HepG2 (cell line): ENCODE data around the gene TBL3. TPM values are rescaled to one million over a fixed set of nuclear protein-coding genes. Genes with fewer than 3 reads are reported as not detected.
A peak's percentile ranks its signal among the peaks of the same experiment; 100 is the strongest.

Experiments
- FLYWCH1 ChIP-seq: sonication (generic); formaldehyde crosslinking; IDR thresholded peaks from 2 replicates; pipeline ENCODE4 v1.8.1; 2023; ENCODE audit warnings: mild to moderate bottlenecking, missing genetic modification reagents
- GATAD1 ChIP-seq: IDR thresholded peaks from 2 replicates; pipeline ENCODE4 v1.6.1; 2016; ENCODE audit warnings: missing genetic modification reagents, missing compliant biosample characterization
- KDM6A ChIP-seq: IDR thresholded peaks from 2 replicates; pipeline ENCODE4 v1.6.1; 2016; ENCODE audit warnings: low read depth
- KLF15 ChIP-seq: sonication (generic); formaldehyde crosslinking; IDR thresholded peaks from 2 replicates; pipeline ENCODE4 v1.8.1; 2023; ENCODE audit warnings: borderline replicate concordance, mild to moderate bottlenecking, inconsistent platforms, missing genetic modification reagents, mixed read lengths
- MAFG ChIP-seq: sonication (generic); formaldehyde crosslinking; IDR thresholded peaks from 2 replicates; pipeline ENCODE4 v1.5.1; 2020; ENCODE audit warnings: mild to moderate bottlenecking, missing genetic modification reagents
- NAIF1 ChIP-seq: sonication (generic); formaldehyde crosslinking; IDR thresholded peaks from 2 replicates; pipeline ENCODE4 v1.5.0; 2020; ENCODE audit warnings: mild to moderate bottlenecking, missing genetic modification reagents, borderline replicate concordance
- PHF5A ChIP-seq: IDR thresholded peaks from one replicate; pipeline ENCODE4 v1.6.1; 2018; ENCODE audit warnings: low read depth, missing genetic modification reagents; ENCODE audit not compliant: unreplicated experiment
- SAFB2 ChIP-seq: sonication (generic); formaldehyde crosslinking; IDR thresholded peaks from 2 replicates; pipeline ENCODE4 v1.5.1; 2020; ENCODE audit warnings: missing genetic modification reagents, low read depth, mild to moderate bottlenecking, borderline replicate concordance
- U2AF1 ChIP-seq: fragments of 200-400 bp; formaldehyde crosslinking; optimal IDR thresholded peaks from 2 replicates; pipeline ENCODE3; 2017; ENCODE audit warnings: mild to moderate bottlenecking, low read depth, low read length
- YEATS4 ChIP-seq: sonication (generic); formaldehyde crosslinking; IDR thresholded peaks from 2 replicates; pipeline ENCODE4 v1.4.0; 2020; ENCODE audit warnings: missing genetic modification reagents, borderline replicate concordance
- ZNF230 ChIP-seq: sonication (generic); formaldehyde crosslinking; IDR thresholded peaks from 2 replicates; pipeline ENCODE4 v1.4.0; 2020; ENCODE audit warnings: mild to moderate bottlenecking, missing genetic modification reagents
- ZNF572 ChIP-seq: sonication (generic); formaldehyde crosslinking; IDR thresholded peaks from 2 replicates; pipeline ENCODE4 v1.5.1; 2020; ENCODE audit warnings: mild to moderate bottlenecking, missing genetic modification reagents
- ZNF616 ChIP-seq: sonication (generic); formaldehyde crosslinking; IDR thresholded peaks from 2 replicates; pipeline ENCODE4 v1.5.0; 2020; ENCODE audit warnings: low read depth, mild to moderate bottlenecking, missing genetic modification reagents
- ZNF891 ChIP-seq: sonication (generic); formaldehyde crosslinking; IDR thresholded peaks from 2 replicates; pipeline ENCODE4 v1.5.0; 2020; ENCODE audit warnings: mild to moderate bottlenecking, missing genetic modification reagents
- ZSCAN29 ChIP-seq: sonication (generic); formaldehyde crosslinking; conservative IDR thresholded peaks from 2 replicates; pipeline ENCODE4 v1.4.0; 2020; ENCODE audit warnings: mild to moderate bottlenecking, missing genetic modification reagents
- polyA plus RNA-seq, 8 experiments: library from polyadenylated mRNA; depleted of rRNA in 3 of 8; stranded (reverse) in 7 of 8; unstranded in 1 of 8; fragments of >200 nt; fragmentation: Illumina TruSeq in 4 of 8; extraction: Trizol in 4 of 8; gene quantifications; 2 replicates each; pipeline versions ENCODE4 v1.2.1 to v1.2.3, GENCODE V29; 2011 to 2016; ENCODE audit warnings: low read depth in 4 of 8, missing spikeins in 1 of 8, mixed read lengths in 1 of 8; ENCODE audit not compliant: insufficient read depth in 1 of 8
- total RNA-seq, 5 experiments: library from RNA; depleted of rRNA; stranded (reverse); fragments of >200 nt; fragmentation: Illumina TruSeq; extraction: Trizol; gene quantifications; 2 replicates each; pipeline ENCODE4 v1.2.3, GENCODE V29; 2016; ENCODE audit warnings: low read depth in 1 of 5
- TF ChIP-seq, protein P1 (sequence below): sonication (generic); formaldehyde crosslinking; IDR thresholded peaks from 2 replicates; pipeline ENCODE4 v1.4.0; 2020; ENCODE audit warnings: low read depth, missing genetic modification reagents
- TF ChIP-seq, protein P2 (sequence below): sonication (generic); formaldehyde crosslinking; IDR thresholded peaks from 2 replicates; pipeline ENCODE4 v1.4.0; 2020; ENCODE audit warnings: mild to moderate bottlenecking, missing genetic modification reagents
- TF ChIP-seq, protein P3 (sequence below): sonication (generic); formaldehyde crosslinking; IDR thresholded peaks from 2 replicates; pipeline ENCODE4 v1.4.0; 2020; ENCODE audit warnings: missing genetic modification reagents

TBL3 gene
- total and polyA plus RNA-seq, 2 of the 13 experiments (the other 11 are each of a cell fraction or from before 2014, with no cell fraction given), result 16.8 to 38.0 TPM

DNA sequence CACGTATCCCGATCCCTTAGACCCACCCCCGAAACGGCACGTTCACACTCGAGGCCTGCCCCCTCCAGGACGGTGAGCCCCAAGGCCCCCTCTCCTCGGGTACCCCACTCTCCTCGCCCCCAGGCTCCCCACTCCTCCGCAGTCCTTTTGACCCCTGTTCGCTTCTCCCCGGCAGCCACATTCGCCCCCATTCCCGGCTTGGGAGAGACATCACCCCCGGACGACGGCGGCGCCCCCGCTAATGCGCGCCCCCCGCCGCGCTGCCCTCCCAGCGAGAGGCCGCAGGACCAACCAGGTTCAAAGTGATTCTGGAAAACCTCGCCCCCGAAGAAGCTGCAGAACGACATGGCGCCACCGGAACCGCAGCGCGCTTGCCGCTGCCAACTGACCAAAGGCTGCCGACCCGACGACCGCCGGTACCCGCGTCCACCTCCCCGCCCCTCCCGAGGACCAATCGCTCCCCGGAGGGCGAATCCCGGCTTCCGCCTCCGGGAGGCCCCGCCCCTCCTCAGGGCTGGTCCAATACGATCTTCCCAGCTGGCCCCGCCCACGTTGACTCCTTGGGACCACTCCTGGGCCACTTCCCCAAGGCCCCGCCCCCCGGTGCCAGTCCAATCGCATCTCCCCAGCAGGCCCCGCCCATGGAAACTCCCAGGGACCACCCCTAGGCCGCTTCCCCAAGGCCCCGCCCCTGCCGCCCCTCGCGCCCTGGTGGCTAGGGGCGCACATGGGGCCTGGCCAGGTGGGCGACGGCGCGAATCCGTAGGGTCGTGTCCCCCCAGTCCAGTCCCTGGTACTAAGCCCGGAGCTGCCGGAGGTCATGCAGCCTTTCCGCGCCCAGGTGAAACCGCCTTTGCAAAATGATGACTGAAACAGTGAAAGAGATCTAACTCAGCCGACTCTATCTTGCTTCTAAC is 28.8 kb upstream of the TBL3 start, which contains the start of gene MSRB1 (continued):
- TF ChIP-seq, protein P1, sequence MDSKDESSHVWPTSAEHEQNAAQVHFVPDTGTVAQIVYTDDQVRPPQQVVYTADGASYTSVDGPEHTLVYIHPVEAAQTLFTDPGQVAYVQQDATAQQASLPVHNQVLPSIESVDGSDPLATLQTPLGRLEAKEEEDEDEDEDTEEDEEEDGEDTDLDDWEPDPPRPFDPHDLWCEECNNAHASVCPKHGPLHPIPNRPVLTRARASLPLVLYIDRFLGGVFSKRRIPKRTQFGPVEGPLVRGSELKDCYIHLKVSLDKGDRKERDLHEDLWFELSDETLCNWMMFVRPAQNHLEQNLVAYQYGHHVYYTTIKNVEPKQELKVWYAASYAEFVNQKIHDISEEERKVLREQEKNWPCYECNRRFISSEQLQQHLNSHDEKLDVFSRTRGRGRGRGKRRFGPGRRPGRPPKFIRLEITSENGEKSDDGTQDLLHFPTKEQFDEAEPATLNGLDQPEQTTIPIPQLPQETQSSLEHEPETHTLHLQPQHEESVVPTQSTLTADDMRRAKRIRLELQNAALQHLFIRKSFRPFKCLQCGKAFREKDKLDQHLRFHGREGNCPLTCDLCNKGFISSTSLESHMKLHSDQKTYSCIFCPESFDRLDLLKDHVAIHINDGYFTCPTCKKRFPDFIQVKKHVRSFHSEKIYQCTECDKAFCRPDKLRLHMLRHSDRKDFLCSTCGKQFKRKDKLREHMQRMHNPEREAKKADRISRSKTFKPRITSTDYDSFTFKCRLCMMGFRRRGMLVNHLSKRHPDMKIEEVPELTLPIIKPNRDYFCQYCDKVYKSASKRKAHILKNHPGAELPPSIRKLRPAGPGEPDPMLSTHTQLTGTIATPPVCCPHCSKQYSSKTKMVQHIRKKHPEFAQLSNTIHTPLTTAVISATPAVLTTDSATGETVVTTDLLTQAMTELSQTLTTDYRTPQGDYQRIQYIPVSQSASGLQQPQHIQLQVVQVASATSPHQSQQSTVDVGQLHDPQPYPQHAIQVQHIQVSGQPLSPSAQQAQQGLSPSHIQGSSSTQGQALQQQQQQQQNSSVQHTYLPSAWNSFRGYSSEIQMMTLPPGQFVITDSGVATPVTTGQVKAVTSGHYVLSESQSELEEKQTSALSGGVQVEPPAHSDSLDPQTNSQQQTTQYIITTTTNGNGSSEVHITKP (CRISPR knock-in tag), result 0 out of 2 replicates have a peak, but pooled peaks have one; percentile 43
- 0 out of 2 replicates have a peak, but pooled peaks have one; percentile 55 for TF ChIP-seq ZSCAN29
- no peak for TF ChIP-seq U2AF1
- peak; percentile 63; the same call in 1 of the 2 replicates for TF ChIP-seq KLF15 (CRISPR knock-in tag)
- no peak for TF ChIP-seq KDM6A
- no peak for TF ChIP-seq MAFG (CRISPR knock-in tag)
- TF ChIP-seq YEATS4 (CRISPR knock-in tag), result peak; percentile 75; the same call in 1 of the 2 replicates
- TF ChIP-seq ZNF572, result no peak
- TF ChIP-seq, protein P2, sequence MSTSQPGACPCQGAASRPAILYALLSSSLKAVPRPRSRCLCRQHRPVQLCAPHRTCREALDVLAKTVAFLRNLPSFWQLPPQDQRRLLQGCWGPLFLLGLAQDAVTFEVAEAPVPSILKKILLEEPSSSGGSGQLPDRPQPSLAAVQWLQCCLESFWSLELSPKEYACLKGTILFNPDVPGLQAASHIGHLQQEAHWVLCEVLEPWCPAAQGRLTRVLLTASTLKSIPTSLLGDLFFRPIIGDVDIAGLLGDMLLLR (CRISPR knock-in tag), result peak; percentile 57; the same call in 1 of the 2 replicates
- no peak for TF ChIP-seq ZNF616 (CRISPR knock-in tag)
- 0 out of 2 replicates have a peak, but pooled peaks have one; percentile 60 for TF ChIP-seq ZNF230 (CRISPR knock-in tag)
- no peak for TF ChIP-seq PHF5A (CRISPR knock-in tag)
- TF ChIP-seq SAFB2, result peak; percentile 77; the same call in 1 of the 2 replicates
- peak; percentile 46; the same call in 1 of the 2 replicates for TF ChIP-seq NAIF1 (CRISPR knock-in tag)
- TF ChIP-seq, protein P3, sequence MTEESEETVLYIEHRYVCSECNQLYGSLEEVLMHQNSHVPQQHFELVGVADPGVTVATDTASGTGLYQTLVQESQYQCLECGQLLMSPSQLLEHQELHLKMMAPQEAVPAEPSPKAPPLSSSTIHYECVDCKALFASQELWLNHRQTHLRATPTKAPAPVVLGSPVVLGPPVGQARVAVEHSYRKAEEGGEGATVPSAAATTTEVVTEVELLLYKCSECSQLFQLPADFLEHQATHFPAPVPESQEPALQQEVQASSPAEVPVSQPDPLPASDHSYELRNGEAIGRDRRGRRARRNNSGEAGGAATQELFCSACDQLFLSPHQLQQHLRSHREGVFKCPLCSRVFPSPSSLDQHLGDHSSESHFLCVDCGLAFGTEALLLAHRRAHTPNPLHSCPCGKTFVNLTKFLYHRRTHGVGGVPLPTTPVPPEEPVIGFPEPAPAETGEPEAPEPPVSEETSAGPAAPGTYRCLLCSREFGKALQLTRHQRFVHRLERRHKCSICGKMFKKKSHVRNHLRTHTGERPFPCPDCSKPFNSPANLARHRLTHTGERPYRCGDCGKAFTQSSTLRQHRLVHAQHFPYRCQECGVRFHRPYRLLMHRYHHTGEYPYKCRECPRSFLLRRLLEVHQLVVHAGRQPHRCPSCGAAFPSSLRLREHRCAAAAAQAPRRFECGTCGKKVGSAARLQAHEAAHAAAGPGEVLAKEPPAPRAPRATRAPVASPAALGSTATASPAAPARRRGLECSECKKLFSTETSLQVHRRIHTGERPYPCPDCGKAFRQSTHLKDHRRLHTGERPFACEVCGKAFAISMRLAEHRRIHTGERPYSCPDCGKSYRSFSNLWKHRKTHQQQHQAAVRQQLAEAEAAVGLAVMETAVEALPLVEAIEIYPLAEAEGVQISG, result peak; percentile 55; the same call in 1 of the 2 replicates
- TF ChIP-seq ZNF891 (CRISPR knock-in tag), result peak; percentile 8; the same call in 1 of the 2 replicates
- TF ChIP-seq GATAD1 (CRISPR knock-in tag), result peak; percentile 70; the same call in 1 of the 2 replicates
- TF ChIP-seq FLYWCH1 (CRISPR knock-in tag), result peak; percentile 26; the same call in 1 of the 2 replicates
